Stromal cell of bone marrow (primary cell): ENCODE results near the gene ROS1.

Experiments
- DNase-seq: peaks from one replicate; pipeline ENCODE4 v3.0.0-alpha.2; 2012; ENCODE audit warnings: low read depth

The ROS1 gene

DNA sequence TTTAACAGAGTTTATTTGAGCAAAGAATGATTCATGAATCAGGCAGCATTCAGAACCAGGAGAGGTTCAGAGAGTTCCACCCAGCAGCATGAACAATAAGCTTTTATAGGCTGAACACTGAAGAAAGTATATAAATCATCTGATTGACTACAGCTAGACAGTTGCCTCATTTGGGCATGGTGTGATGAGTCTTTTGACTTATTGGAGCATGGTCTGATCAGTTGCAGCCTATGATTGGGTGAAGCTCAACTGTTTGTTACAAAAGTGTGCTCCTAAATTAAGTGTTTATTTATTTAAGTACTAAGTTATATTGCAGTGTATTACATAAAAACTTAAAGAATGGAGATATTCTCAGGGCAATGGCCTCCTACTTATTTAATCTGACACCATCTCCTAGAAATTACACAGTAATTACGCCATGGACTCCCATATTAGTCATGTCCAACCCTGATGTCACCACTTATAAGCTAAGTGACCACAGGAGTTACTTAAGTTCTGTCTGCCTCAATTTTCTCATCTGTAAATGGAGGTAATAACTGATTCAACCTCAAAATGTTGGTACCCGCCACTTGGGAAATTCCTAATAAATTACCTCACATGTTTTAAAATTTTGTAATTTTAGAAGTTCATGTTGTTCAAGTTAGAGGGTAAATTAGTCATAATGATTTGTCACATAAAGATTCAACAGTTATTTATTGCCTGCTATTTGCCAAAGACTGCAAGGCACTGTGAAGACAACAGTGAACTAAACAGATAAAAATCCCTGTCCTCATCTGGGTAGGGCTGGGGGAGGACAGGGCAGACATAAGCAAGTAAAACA lies 15.2 kb upstream of the ROS1 start:
- peak; percentile 71 for DNase-seq

DNA sequence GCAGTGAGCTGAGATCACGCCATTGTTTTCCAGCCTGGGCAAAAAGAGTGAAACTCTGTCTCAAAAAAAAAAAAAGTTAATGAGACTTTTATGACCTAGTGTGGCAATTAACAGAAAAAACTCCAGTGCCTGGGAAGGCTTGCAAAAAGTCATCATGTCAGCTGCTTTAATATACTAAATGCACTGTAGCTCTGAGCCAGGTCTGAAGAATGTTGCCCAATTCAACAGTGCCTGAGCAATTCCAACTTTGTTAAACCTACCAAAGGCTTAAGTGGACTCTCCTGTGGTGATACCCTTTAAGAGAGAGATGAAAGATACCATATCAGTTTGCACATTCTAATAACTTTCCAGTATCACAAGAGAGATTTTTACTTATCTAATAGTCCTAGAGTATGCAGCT lies 6.5 kb upstream of the ROS1 start:
- no peak for DNase-seq

DNA sequence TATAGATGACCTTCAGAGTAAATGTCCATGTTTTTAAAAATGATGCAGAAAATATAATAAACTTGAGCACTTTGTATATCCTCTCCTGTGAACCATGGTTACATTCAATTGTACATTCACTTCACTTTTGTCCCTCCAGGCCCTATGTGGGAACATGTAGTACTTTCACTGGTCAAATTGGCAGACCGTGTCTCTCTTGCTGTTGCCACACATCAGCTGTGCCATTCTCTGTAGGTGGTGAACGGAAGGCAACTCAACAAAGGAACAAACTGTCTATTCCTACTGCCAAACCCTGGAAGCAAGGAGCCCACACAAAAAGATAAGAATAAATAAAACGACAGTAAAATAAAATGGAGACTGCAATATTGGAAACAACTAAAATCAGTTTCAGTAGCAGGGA lies 2.0 kb downstream of the ROS1 start:
- no peak for DNase-seq

DNA sequence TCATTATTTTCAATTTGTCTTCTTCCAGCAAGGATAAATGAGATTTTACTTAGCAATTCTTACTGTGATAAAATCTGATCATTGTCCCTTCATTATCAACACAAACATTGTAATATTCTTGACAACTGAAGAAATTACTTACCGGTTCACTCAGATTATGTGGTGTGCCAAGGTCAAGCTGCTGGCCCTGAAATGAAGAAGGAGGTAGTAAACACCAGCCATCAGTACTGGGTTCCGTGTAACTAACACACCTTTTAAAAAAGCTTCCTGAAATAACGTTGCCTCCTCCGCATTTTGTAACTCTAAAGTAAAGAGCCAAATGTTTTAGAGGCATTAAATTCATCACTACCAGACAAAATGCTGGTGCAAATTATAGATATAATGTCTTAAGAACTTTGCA lies 7.4 kb downstream of the ROS1 start:
- DNase-seq: no peak

DNA sequence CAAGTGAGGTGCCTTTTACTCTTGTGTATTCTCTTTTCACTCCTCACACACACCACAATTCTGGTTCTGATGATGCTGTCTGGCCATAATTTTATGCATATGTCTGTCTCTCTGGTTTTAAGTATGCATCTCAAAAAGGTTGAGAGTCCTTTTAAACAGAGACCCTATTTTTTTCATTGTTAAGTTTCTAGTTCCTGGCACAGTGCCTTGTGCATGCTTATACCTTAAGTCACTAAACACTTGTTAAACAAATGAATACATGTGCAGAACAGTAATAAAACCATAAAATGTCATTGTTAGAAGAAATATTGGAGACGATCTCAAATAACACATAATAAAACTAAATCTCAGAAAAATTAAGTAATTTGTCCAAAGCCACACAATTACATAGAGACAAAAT lies 7.9 kb downstream of the ROS1 start:
- DNase-seq: no peak

DNA sequence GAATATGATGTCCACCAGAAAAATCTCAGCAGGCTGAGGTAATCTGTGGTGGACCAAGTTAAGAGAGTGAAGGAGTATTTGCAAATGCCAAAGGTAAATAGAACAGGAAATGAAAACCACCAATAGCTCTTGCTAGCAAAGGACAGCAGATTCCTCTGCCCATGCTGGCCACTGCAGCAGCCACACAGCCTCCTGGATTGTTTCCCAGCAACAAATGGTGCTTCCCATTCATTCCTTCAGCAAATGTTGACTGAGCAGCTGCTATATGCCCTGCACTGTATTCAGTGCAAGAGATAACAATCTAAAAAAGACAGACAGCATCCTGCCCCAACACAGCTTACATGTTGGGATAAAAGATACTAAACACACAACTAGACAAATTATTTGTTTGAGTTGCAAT lies 11.0 kb downstream of the ROS1 start:
- no peak for DNase-seq

DNA sequence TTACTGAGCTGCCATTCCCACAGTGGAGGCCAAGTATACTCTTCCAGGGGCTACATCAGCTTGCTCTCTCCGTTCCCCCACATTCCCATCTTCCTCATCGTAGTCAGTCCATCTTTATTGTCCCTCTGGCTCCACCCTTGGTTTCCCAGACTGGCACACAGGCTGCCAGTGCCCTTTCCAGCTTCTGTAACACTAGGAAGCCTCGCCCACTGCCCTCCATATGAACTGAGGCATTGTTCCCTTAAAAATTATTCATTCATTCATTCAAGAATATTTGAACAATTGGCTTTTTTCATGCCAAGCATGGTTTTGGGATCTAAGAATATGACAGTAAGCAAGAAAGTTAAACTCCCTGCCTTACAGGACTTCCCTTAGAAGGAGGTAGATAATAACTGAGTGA lies 14.3 kb downstream of the ROS1 start:
- DNase-seq: no peak

DNA sequence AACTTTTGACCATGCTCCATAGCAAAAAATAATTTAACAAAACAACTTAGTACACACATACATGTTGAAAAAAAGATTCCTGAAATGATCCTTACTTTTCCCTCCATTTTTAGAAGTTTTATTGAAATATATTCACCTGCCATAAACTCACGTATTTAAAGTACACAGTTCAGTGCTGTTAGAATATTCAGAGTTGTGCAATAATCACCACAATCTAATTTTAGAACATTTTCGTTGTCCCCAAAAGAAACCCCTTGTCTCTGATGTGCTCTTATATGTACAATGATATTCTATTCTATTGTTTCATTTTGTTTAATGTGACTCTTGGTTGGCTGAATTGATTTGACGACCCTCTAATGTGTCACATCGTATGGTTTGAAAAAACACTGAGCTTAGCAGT lies 15.9 kb downstream of the ROS1 start:
- DNase-seq: no peak

DNA sequence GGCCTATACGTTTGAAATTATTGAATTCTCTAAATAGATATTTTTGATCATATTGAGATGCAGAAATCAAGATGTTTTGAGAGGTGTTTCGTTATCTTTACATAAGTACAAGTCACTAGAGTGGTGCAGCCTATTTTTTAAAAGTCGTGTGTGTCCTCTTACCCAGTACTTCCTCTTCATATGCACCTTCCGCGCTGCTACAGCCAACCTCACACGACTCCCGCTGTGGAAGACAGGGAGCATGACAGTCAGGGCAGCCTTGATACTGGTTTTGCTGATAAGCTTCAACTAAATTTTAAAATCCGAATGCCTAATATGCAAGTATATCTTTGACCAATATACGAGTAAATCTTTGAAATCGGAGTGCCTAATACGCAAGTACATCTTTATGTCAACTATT lies 16.3 kb downstream of the ROS1 start:
- DNase-seq: no peak

DNA sequence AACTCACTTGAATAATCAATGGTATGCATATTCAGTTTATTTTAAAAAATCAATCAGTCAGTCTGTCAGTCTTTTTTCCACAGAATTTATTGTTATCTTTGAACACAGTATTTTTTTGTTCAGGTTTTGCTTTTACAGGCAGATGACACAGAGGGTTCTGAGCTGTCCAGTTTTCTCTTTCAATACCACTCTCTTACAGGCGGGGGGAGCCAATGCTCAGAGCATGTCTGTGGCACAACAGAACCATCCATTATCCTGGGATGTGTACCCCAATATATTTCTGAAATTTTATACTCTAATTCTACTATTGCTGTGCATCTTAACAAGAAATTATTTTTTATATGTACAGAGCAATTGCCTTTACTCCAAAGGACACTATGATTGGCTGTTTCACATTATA lies 21.2 kb downstream of the ROS1 start:
- peak; percentile 5 for DNase-seq

DNA sequence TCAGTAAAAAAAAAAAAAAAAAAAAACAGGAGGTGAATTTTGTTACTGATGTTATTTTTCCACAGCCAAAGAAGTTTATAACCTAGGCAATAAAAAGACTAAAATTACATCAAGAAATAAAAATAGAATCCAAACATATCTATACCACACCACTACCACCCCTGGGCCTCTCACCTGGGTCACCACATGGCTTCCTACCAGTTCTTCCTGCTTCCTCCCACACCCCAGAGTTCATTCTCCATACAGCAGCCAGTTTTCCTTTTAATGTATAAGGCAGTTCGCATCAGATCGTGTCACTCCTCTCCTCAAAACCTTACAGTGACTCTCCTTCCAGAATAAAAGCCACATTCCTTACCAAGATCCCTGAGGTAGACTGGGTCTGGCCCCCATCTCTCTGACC lies 23.9 kb downstream of the ROS1 start:
- no peak for DNase-seq

DNA sequence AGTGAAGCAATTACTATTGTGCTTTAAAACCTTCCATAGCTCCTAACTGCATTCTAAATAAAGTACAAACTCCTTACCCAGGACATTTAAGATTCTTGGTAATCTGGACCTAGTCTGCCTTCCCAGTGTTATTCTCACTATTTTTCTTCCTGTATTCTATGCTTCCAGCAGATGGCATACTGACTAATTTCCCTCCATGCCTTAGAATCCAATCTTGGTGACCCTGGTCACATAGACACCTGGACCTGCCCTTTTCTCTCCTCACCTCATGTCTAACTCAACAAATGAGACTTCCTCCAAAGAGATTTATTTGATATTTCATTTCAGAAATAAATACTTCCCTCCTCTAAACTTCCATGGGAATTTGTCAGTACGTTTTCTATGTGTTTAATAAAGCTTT lies 25.8 kb downstream of the ROS1 start:
- DNase-seq: peak; percentile 6

DNA sequence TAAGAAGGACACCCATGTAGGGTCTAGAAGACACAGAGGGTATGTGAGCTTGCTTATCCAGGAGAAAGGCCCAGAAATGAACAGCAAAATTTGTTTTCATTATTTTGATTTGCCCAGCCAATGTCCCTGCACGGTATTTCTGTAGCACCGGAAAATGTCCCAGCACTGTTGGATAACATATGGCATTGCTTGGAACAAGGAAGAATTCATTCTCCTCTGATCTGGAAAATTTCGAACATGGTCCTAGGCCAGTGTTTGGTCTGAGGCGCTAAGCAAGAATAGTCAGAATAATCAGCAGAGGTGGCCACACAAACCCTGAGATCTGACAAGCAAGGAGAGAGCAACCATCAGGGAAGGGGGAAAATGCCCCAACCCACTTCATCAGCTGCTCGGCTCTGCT lies 26.6 kb downstream of the ROS1 start:
- DNase-seq: no peak

DNA sequence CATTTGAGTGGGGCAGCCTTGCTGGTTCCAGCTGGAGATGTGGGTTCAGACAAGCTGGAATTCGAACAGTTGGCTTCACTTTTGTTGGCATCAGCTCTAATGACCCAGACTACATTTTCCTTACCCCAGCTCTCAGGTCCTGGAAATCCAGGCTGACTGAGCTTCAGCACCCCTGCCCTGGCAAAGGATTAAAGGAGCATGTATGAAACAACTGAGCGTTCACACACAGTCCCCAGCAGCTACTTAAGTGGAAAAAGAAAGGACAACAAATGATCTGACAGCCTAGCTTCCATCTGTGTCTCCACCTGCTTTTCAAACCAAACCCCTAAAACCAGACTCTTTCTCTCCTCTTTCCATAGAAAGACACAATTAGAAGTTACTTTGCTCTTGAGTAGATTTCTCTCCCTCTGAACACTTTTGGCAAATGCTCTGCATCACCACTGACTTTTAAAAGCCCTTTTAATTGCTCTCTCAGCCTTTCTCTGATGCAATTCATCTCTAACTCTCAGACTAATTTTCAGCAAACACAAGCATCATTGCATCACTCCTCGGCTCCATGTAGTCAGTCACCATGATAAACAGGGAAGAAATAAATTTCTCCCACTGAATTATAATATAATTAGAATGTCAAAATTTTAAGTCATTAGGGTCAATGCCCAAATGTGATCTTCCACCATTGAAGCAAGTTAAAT lies 28.1 kb downstream of the ROS1 start:
- DNase-seq: peak; percentile 2

DNA sequence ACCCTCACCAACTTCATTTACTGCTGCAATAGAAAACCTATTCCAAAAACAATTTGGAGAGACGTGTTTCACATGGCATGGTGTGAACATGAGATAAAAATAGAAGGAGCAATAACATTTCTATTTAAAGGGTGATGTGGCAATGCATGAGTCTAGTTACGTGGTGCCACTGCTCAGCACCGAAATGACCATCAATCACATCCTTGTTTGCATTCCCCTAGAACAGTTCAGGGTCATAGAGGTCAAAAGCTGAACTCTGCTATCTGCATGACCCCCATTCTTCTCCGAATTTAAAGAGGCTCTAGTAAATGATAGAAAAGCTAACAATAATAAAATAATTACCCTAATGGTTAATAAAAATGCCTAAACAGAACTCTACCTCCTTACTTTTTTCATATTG lies 29.5 kb downstream of the ROS1 start:
- DNase-seq: no peak

DNA sequence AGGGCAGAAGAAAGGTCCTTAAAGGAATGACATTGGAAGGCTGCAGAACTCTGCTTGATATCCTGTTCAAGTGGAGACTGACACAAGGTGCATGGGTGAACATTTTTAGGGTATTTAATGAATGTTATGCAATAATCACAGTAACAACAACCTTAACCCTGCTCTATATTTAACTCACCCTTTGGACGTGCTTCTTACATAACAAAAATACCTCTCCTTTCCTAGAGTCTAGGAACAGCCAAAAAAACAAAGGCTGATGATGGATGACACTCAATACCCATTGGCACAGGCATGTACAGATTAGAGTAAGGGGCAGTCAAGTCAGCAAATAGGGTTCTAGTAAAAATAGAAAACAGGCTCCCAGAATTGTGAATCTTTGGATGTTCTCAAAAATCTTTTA lies 30.6 kb downstream of the ROS1 start:
- no peak for DNase-seq

DNA sequence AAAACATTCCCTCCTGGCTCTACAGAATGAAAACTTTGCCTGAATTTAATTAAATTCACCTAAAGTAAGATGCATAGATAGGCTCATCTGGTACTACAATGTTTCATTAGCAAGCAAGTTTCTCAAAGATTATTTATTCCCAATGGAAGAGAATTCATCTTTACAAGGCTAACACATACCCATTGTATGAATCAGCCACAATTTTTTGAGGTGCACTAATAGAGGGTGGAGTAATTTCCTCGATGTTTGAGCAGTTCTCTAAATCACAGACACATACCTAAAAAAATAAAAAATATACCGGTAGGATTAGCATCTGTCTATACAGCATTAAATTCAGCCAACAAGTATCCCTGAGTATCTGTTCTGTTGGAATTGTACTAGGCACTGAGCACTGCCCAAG lies 32.7 kb downstream of the ROS1 start:
- DNase-seq: no peak

DNA sequence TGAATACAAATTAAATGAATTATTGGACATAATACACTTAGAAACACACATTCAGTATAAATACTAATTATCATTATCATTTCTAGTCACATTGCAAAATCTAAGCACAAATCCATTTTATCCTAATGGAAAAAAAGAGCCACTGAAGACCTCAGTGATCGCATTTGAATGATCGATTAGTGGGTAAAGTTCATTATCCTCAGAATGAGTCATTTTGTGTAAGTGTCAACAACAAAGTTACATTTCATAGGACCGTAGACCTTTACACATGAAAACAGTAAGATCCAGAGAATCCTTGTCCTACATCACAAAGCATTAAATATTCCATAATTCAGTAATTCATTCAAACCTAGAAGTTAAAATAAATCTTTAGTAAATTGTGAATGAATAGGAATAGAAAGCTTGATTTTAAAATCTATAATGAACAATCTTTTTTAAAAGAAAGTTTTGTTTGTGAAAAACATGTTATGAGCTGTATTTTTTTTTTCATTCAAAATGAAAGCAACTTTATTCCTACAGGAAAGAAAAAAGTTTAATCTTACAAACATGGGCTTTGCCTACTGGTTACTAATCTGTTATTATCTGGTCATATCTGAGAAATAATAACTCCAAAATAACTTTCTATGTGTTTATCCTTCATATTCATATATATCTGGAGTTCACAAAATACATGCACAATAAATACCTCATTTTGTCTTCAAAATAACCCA lies 33.7 kb downstream of the ROS1 start:
- no peak for DNase-seq

DNA sequence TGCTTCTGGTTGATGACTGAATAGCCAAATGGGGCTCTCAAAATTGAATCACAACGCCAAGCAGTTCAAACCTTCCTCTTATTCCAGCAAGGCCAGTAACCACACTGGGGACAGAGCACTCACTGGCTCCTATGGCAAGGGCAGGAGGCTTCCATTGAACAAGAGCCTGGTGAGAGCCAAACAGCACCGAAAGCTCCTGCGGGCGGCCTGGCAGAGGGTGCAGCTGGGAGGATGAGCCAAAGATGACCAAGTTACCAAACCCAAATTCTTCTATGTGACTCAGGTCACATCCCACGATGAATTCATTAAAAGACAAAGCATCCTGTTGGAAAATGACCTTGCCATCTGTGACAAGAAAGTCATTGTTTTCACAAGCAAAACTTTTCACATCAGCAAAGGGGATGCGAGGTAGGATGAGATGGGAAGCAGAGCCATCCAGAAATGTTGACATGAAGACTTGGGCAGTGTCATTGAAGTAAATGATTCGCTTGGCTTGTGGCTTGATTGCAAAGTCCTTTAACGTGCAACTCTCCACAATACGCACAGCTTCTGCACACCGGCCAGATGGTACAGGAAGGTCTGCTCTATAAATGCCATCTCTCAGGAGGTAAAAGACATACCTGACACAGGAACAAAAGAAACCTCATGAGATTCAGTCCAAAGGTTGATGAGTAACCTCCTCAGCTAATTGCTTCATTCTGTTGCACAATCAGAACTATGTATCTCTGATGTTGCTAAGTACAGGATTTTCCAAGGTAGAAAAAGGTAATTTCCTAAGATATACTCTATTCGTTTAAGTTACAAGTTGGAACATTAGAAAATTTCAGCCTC lies 36.3 kb downstream of the ROS1 start:
- DNase-seq: no peak

DNA sequence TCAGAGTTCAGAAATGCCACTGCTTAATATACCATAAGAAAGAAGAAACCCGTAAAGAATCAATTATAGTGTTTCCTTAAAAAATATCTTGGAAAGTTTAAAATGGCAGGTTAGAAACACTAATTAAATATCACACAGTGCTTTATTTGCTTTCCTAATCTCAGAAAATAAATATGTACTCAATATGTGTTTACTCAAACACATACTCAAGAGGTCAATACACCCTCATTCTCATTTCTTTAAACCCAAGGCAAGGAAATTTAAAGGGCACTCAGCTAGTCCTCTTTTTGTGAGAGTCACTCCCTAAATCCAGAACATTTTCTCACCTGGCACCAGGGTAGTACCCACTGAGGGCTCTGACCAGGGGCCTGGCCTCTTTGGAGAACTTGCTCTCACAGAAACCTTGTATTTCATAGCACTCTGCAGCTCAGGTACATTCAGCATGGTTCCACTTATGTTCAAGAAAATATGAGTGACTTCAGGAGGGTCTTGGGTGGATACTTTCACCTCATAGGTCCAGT lies 38.2 kb downstream of the ROS1 start:
- DNase-seq: no peak

DNA sequence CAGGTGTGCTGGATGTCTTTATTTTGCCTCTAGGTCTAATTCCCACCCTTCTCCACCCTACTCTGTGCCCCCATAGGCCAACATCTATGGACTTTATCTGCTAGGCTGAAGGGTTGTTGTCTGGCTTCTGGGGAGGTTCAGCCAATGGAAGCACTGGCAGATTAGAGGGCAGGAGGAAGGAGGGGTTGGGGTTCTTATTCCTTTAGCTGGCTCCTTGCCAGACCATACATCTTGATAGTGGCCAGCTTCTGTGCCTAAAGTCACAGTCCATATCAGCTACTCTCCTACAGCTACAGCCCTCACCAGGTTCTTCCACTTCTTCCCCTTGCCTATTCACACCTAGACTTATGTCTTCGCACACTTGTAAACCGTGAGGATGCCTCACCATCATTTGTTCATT lies 41.1 kb downstream of the ROS1 start:
- no peak for DNase-seq

DNA sequence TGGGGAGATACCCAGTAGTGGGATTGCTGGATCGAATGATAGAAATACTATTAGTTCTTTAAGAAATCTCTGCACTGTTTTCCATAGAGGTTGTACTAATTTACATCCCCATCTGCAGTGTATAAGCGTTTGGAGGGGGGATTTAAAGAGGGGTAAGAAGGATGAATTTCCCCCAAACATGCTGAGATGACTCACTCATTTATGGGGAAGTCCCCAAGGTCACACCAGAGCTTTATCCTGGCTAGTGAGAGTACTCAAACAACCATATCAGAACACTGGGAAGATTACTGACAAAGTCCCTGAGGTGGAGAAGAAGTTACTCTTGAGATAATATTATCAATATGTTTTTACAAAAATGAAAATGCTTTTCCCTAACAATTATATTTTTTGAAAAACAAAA lies 44.0 kb downstream of the ROS1 start:
- DNase-seq: no peak
